Measurements from ENCODE around the gene GALNT17. TPM values are rescaled to one million over a fixed set of nuclear protein-coding genes. Genes with fewer than 3 reads are reported as not detected.

GALNT17 gene
- total RNA-seq, 1 experiment from 2014 or later: not detected

- H3K27me3 Mint-ChIP-seq (ENCODE audit: insufficient read depth, unreplicated experiment): no peaks in the 10 kb centered on the region
- H3K4me1 Mint-ChIP-seq (ENCODE audit: insufficient read depth, unreplicated experiment): no peaks in the 10 kb centered on the region
These were observed 386.9 kb downstream of the GALNT17 start for GRCh38 chr7:71518880-71519279.

GRCh38 chr7:71521506-71521905 lies 389.6 kb downstream of the GALNT17 start:
- Mint-ChIP-seq H3K9me3 (ENCODE audit: unreplicated experiment) (peaks cover 8% of the 10 kb centered on the region), H3K27me3 (ENCODE audit: insufficient read depth, unreplicated experiment) (no peaks in the 10 kb centered on the region), H3K36me3 (ENCODE audit: insufficient read depth, unreplicated experiment) (no peaks in the 10 kb centered on the region), H3K4me3 (ENCODE audit: unreplicated experiment) (no peak overlapping the region), H3K4me1 (ENCODE audit: insufficient read depth, unreplicated experiment) (no peaks in the 10 kb centered on the region), H3K27ac (ENCODE audit: low read depth, unreplicated experiment) (no peak overlapping the region)
- no peak for TF ChIP-seq CTCF (IDR thresholded peaks at IDR 0.05; ENCODE audit: unreplicated experiment)
- intact Hi-C loops (cut with micrococcal nuclease): no loop called here
- ChIA-PET CTCF (no interaction called here), POLR2A (no interaction called here)
- no TSS peak for BruUV-seq (replicated peaks)
- DNase-seq (ENCODE audit: unreplicated experiment): no peak

More at GRCh38 chr7:71518880-71519279, 386.9 kb downstream of the GALNT17 start:
- no peak for TF ChIP-seq CTCF (IDR thresholded peaks at IDR 0.05; ENCODE audit: unreplicated experiment)
- no TSS peak for BruUV-seq (replicated peaks)
- Mint-ChIP-seq H3K4me3 (ENCODE audit: unreplicated experiment) (no peak overlapping the region), H3K9me3 (ENCODE audit: unreplicated experiment) (peaks cover 16% of the 10 kb centered on the region), H3K36me3 (ENCODE audit: insufficient read depth, unreplicated experiment) (no peaks in the 10 kb centered on the region), H3K27ac (ENCODE audit: low read depth, unreplicated experiment) (no peak overlapping the region)
- intact Hi-C loops (cut with micrococcal nuclease): no loop called here
- ChIA-PET CTCF (no interaction called here), POLR2A (no interaction called here)
- DNase-seq (ENCODE audit: unreplicated experiment): no peak

GRCh38 chr7:71526106-71526505 lies 394.2 kb downstream of the GALNT17 start:
- no peaks in the 10 kb centered on the region for H3K4me1 Mint-ChIP-seq (ENCODE audit: insufficient read depth, unreplicated experiment)
- no peaks in the 10 kb centered on the region for H3K27me3 Mint-ChIP-seq (ENCODE audit: insufficient read depth, unreplicated experiment)
- H3K4me3 Mint-ChIP-seq (ENCODE audit: unreplicated experiment): no peak overlapping the region
- no peaks in the 10 kb centered on the region for H3K9me3 Mint-ChIP-seq (ENCODE audit: unreplicated experiment)
- TF ChIP-seq CTCF (IDR thresholded peaks at IDR 0.05; ENCODE audit: unreplicated experiment): no peak
- POLR2A ChIA-PET: no interaction called here
- no peaks in the 10 kb centered on the region for H3K36me3 Mint-ChIP-seq (ENCODE audit: insufficient read depth, unreplicated experiment)
- no peak for DNase-seq (ENCODE audit: unreplicated experiment)
- no peak overlapping the region for H3K27ac Mint-ChIP-seq (ENCODE audit: low read depth, unreplicated experiment)
- CTCF ChIA-PET: no interaction called here
- BruUV-seq (replicated peaks): no TSS peak
- intact Hi-C loops (cut with micrococcal nuclease): no loop called here

GRCh38 chr7:71527213-71527612 lies 395.3 kb downstream of the GALNT17 start:
- ChIA-PET CTCF (no interaction called here), POLR2A (no interaction called here)
- H3K4me1 Mint-ChIP-seq (ENCODE audit: insufficient read depth, unreplicated experiment): no peaks in the 10 kb centered on the region
- H3K36me3 Mint-ChIP-seq (ENCODE audit: insufficient read depth, unreplicated experiment): no peaks in the 10 kb centered on the region
- no peak overlapping the region for H3K27ac Mint-ChIP-seq (ENCODE audit: low read depth, unreplicated experiment)
- H3K4me3 Mint-ChIP-seq (ENCODE audit: unreplicated experiment): no peak overlapping the region
- no peaks in the 10 kb centered on the region for H3K9me3 Mint-ChIP-seq (ENCODE audit: unreplicated experiment)
- BruUV-seq (replicated peaks): no TSS peak
- no peak for DNase-seq (ENCODE audit: unreplicated experiment)
- TF ChIP-seq CTCF (IDR thresholded peaks at IDR 0.05; ENCODE audit: unreplicated experiment): no peak
- intact Hi-C loops (cut with micrococcal nuclease): no loop called here
- H3K27me3 Mint-ChIP-seq (ENCODE audit: insufficient read depth, unreplicated experiment): no peaks in the 10 kb centered on the region

Data from MCF 10A (cell line).